Activated naive CD4-positive, alpha-beta T cell treated with anti-CD3 and anti-CD28 coated beads for 36 hours (primary cell): ENCODE results near the gene MTR. TPM values are rescaled to one million over a fixed set of nuclear protein-coding genes. Genes with fewer than 3 reads are reported as not detected.

Experiments used
- CTCF ChIA-PET: fragments of 350-600 bp; sonication (Branson Sonifier 250); formaldehyde crosslinking; loops from one replicate; lab custom pipeline; 2021; ENCODE audit warnings: antibody characterized with exemption; lab: Charles Lee
- DNase-seq: peaks from one replicate; pipeline ENCODE4 v3.0.0-alpha.2; 2020
- H3K27ac Mint-ChIP-seq: one replicate; pipeline ENCODE4 v1.8.0; 2021; ENCODE audit warnings: mild to moderate bottlenecking, mixed read lengths
- H3K27me3 Mint-ChIP-seq: one replicate; pipeline ENCODE4 v1.8.0; 2021; ENCODE audit warnings: low read depth, mixed read lengths
- H3K36me3 Mint-ChIP-seq: one replicate; pipeline ENCODE4 v1.8.0; 2021; ENCODE audit warnings: low read depth, mixed read lengths
- H3K4me1 Mint-ChIP-seq: one replicate; pipeline ENCODE4 v1.8.0; 2021; ENCODE audit warnings: low read depth, mixed read lengths
- H3K4me3 Mint-ChIP-seq: one replicate; pipeline ENCODE4 v1.8.0; 2021; ENCODE audit warnings: mild to moderate bottlenecking, moderate library complexity, mixed read lengths
- H3K9me3 Mint-ChIP-seq: one replicate; pipeline ENCODE4 v1.8.0; 2021; ENCODE audit warnings: mixed read lengths
- intact Hi-C: fragments of 100-400 bp; cut with micrococcal nuclease; formaldehyde crosslinking; loops from one replicate; pipeline ENCODE4 v1.15.1; 2023
- total RNA-seq, 2 experiments: library from RNA; stranded (reverse); gene quantifications; one replicate each; pipeline ENCODE4 v1.2.3, GENCODE V29; 2021

Gene MTR
- total RNA-seq, 2 experiments from 2014 or later, result 55.3 to 57.6 TPM

DNA sequence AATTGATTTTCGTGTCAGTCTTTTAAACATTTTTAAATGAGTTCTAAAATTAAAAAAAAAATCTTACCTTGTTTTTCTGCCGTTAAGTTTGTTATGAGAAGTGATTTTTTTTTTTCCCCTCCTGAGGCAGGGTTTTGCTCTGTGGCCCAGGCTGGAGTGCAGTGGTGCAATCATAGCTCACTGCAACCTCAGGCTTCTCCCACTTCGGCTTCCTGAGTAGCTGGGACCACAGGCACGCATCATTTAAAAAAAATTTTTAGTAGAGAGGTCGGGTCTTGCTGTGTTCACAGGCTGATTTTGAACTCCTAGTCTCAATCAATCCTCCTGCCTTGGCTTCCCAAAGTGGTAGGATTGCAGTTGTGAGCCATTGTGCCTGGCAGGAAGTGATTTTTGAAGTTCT is 41.1 kb downstream of the MTR start:
- Mint-ChIP-seq H3K9me3 (no peaks in the 10 kb centered on the region), H3K27ac (no peak overlapping the region), H3K27me3 (no peaks in the 10 kb centered on the region), H3K4me1 (peaks cover 5% of the 10 kb centered on the region), H3K36me3 (peaks cover 44% of the 10 kb centered on the region), H3K4me3 (no peak overlapping the region)
- no peak for DNase-seq
- CTCF ChIA-PET, result no interaction called here
- intact Hi-C loops, result no loop called here

DNA sequence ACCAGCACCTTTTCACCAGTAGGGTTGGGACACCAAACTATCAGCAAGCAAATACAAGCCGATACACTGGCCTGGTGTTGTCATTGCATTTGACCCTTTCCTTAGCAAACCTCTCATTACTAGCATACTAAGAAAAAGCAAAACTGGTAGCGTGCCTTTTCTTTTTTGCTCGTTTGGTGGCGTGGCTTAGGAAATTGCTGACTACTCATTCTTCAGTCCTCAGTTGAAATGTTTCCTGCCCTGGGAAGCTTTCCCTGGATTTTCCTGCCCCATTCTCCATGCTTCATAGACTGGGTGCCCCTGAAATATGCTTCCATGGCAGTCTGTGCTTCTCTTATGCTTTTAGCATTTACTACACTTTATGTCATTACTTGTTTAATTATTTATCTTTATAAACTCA is 42.0 kb downstream of the MTR start:
- intact Hi-C loops, result no loop called here
- no peak for DNase-seq
- peaks cover 49% of the 10 kb centered on the region for H3K36me3 Mint-ChIP-seq
- H3K9me3 Mint-ChIP-seq, result no peaks in the 10 kb centered on the region
- H3K4me3 Mint-ChIP-seq, result no peak overlapping the region
- H3K27ac Mint-ChIP-seq, result no peak overlapping the region
- H3K4me1 Mint-ChIP-seq, result peaks cover 5% of the 10 kb centered on the region
- no peaks in the 10 kb centered on the region for H3K27me3 Mint-ChIP-seq
- CTCF ChIA-PET, result interaction anchor here (0.6 kb wide), 1 partner anchor 99 kb away, joined by 3 read pairs; no protein-coding TSS in a partner anchor

DNA sequence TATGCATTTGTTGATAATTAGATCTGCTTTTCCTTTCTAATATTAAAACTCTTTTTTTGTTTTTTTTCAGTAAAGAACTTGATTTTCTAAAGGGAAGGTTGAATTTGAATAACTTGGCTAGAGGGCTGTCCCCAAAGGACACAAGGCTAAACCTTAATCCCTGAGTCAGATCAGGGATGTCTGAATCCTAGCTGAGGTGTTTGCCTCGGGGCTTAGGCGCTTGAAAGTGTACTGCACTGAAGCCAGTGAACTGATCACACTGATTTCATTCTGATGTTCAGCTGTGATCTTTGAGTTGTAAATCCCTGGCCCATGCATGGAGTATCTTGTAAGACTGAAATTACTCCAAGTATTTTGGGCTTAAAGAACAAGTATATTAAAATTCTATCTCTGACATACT is 42.8 kb downstream of the MTR start:
- intact Hi-C loops, result no loop called here

DNA sequence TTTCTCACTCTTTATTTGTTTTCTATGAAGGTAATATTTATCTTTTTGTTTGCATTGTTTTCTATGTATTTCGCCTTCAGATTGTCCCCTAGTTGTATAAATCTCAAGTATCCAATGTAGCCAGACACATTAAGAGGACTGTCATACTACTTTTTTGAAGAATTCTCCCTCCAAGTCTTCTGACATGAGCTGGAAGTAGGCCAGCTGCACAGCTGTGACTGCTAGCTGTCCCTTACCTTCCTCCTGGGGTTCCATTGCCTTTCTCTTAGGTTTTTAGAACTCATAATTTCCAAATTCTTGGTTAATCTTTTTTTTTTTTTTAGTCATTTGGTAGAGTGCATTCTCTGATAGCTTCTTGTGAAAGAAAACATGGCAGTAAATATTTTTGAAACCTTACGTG is 46.2 kb downstream of the MTR start:
- intact Hi-C loops, result no loop called here
- no peak overlapping the region for H3K27ac Mint-ChIP-seq
- CTCF ChIA-PET, result no interaction called here
- no peak for DNase-seq
- peaks cover 29% of the 10 kb centered on the region for H3K36me3 Mint-ChIP-seq
- H3K9me3 Mint-ChIP-seq, result no peaks in the 10 kb centered on the region
- H3K4me1 Mint-ChIP-seq, result no peaks in the 10 kb centered on the region
- no peak overlapping the region for H3K4me3 Mint-ChIP-seq
- H3K27me3 Mint-ChIP-seq, result no peaks in the 10 kb centered on the region

More for the DNA sequence above, 42.8 kb downstream of the MTR start:
- Mint-ChIP-seq H3K9me3 (no peaks in the 10 kb centered on the region), H3K27ac (no peak overlapping the region), H3K4me3 (no peak overlapping the region), H3K4me1 (peaks cover 3% of the 10 kb centered on the region), H3K36me3 (peaks cover 47% of the 10 kb centered on the region), H3K27me3 (no peaks in the 10 kb centered on the region)
- CTCF ChIA-PET, result no interaction called here
- DNase-seq, result no peak

DNA sequence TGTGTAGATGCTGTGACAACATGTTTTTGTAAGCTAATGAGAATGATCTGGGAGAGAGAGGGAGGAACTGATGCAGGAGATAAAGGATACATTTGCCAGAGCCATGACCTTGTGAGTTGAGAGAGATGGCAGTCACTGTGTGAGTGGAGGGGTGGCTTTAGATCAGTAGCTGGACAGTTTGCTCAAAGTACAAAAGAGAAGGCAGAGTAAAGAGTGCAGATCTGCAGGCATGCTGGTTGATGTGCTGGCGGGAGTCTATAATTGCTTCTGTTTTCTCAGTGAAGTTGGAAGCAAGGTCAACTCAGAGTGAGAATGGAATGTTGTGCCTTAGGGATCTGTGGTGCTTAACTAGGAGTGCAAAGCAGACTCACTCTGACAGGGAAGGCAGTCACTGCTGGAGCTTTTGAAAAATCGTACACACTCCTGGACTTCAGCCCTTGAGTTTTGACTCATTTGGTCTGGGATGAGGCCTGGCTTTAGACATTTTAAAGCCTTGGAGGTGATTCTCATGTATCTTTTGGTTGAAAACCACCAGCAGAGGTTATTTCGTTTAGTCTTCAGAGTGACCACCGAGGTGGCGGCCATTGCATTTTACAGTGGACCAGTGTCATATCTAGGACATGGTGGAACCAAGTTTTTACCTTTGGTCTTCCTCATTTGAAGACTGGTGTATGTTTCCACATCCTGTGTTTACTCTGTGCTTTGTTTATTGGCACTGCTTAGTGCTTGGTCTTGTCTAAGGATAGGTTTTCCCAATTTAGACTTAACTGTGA is 49.6 kb downstream of the MTR start:
- intact Hi-C loops, result no loop called here
- H3K4me1 Mint-ChIP-seq, result peaks cover 2% of the 10 kb centered on the region
- no peaks in the 10 kb centered on the region for H3K27me3 Mint-ChIP-seq
- H3K9me3 Mint-ChIP-seq, result no peaks in the 10 kb centered on the region
- DNase-seq, result no peak
- no peak overlapping the region for H3K27ac Mint-ChIP-seq
- no peak overlapping the region for H3K4me3 Mint-ChIP-seq
- peaks cover 31% of the 10 kb centered on the region for H3K36me3 Mint-ChIP-seq
- CTCF ChIA-PET, result interaction anchor here (1.4 kb wide), 1 partner anchor 25 kb away, joined by 5 read pairs; no protein-coding TSS in a partner anchor

DNA sequence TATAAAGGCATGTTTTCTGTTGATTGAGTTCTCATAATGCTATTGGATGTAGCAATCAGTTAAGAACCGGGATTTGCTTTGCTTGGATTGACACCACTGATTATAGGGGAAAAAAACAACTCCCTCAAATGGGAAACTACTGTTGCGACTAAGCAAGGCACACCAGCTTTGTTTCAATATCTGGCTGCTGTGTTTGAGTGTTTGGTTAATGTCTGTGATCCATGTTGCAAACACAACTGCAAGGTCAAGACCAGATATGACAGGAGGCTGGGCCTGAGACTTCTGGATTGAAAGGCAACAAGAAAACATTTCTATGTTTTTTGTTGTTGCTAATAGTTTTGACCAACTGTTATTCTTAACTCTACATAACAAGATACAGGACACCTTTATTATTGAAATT is 50.7 kb downstream of the MTR start:
- peaks cover 2% of the 10 kb centered on the region for H3K4me1 Mint-ChIP-seq
- intact Hi-C loops, result no loop called here
- no peak overlapping the region for H3K4me3 Mint-ChIP-seq
- no peaks in the 10 kb centered on the region for H3K27me3 Mint-ChIP-seq
- H3K27ac Mint-ChIP-seq, result no peak overlapping the region
- no peaks in the 10 kb centered on the region for H3K9me3 Mint-ChIP-seq
- CTCF ChIA-PET, result no interaction called here
- no peak for DNase-seq
- peaks cover 25% of the 10 kb centered on the region for H3K36me3 Mint-ChIP-seq

DNA sequence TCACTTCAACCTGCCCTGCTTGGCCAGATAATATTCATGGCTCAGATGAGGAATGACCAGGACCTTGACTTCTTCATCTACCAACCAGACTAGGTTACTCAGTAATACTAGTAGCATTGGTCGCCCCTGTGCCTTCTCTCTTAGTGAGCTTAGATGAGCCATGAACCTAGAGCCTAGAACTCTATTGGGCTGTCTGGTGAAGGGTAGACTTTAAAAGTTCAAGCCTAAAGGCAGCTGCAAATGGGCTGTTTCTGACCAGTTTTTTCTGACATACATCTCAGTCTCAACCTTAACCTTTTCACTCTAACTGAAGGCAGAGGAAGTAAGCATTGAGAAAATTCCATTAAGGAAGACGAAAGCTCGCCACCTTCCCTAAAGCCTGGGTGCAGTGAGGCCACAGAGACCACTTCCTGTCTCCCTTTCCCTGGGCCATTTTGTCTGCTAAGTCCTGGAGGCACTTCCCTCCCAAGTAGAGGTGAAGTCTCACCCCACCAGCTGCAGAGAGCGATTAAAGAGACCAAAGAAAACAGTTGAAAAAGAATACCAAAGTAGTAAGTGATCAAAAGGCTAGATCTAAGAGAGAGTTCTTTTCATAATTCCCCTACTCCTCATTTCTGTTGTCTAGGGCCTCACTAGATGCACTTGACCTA is 53.3 kb downstream of the MTR start:
- Mint-ChIP-seq H3K9me3 (no peaks in the 10 kb centered on the region), H3K4me1 (peaks cover 2% of the 10 kb centered on the region), H3K27me3 (no peaks in the 10 kb centered on the region), H3K27ac (no peak overlapping the region), H3K36me3 (peaks cover 25% of the 10 kb centered on the region), H3K4me3 (no peak overlapping the region)
- DNase-seq, result no peak
- intact Hi-C loops, result no loop called here
- CTCF ChIA-PET, result interaction anchor here (0.8 kb wide), 1 partner anchor 89 kb away, joined by 3 read pairs; no protein-coding TSS in a partner anchor

DNA sequence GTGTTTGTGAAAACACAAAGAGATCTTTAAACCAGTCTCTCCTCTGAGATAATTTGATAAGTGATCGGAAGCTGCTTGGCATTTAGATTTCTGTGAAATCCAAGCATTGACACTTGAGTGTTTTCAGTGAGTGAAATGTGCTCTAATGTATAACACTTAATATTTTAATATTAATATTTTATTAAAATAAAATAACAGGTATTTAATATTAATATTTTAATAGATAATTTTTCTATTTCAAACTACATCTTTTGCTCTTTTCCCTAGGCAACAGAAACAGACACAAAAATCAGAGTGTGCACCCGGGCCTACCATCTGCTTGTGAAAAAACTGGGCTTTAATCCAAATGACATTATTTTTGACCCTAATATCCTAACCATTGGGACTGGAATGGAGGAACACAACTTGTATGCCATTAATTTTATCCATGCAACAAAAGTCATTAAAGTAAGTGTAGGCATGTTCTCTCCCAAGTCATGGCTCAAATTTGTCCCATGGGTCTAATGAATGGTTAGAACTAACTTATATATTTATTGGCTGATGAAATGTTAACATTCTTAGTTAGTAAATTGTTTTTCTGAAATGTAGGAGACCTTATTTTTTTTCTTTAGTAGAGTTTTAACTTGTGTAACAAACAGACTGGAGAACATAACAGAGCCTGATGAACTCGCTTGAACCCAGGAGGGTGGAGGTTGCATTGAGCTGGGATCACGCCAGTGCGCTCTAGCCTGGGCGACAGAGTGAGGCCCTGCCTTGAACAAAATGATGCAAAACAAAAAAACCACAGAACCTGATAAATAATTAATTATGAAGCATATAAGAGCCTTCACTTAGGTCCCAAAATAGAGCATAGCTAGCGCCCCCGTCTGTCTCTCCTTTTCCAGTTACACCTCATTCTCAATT is 55.2 kb downstream of the MTR start:
- H3K27me3 Mint-ChIP-seq, result no peaks in the 10 kb centered on the region
- DNase-seq, result no peak
- H3K36me3 Mint-ChIP-seq, result peaks cover 37% of the 10 kb centered on the region
- no peak overlapping the region for H3K27ac Mint-ChIP-seq
- intact Hi-C loops, result no loop called here
- H3K9me3 Mint-ChIP-seq, result no peaks in the 10 kb centered on the region
- no peak overlapping the region for H3K4me3 Mint-ChIP-seq
- CTCF ChIA-PET, result interaction anchor here (0.8 kb wide), 1 partner anchor 25 kb away, joined by 3 read pairs; no protein-coding TSS in a partner anchor
- H3K4me1 Mint-ChIP-seq, result peaks cover 2% of the 10 kb centered on the region

DNA sequence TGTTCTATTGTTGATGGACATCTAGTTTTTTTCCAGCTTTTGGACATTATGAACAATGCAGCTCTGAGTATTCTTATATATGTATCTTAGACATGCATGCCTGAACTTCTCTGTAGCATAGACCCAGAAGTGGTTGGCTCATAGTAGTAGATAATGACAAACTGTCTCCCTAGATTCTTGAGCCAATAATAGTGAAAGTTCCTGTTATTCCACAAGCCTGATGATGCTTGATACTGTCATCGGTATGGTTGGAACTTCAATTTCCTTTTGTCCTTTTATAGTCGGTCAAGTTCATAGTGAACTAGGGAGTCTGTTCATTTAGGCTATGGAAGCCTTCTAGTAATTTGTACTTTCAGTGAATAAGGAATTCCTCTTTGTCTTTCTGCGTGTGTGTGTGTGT is 56.8 kb downstream of the MTR start:
- DNase-seq, result no peak
- Mint-ChIP-seq H3K36me3 (peaks cover 48% of the 10 kb centered on the region), H3K27me3 (no peaks in the 10 kb centered on the region), H3K9me3 (no peaks in the 10 kb centered on the region), H3K27ac (no peak overlapping the region), H3K4me3 (no peak overlapping the region), H3K4me1 (peaks cover 2% of the 10 kb centered on the region)
- CTCF ChIA-PET, result interaction anchor here (0.6 to 1.2 kb wide), 4 partner anchors 16 to 93 kb away, joined by 3 to 4 read pairs (median 3); no protein-coding TSS in a partner anchor
- intact Hi-C loops, result no loop called here

DNA sequence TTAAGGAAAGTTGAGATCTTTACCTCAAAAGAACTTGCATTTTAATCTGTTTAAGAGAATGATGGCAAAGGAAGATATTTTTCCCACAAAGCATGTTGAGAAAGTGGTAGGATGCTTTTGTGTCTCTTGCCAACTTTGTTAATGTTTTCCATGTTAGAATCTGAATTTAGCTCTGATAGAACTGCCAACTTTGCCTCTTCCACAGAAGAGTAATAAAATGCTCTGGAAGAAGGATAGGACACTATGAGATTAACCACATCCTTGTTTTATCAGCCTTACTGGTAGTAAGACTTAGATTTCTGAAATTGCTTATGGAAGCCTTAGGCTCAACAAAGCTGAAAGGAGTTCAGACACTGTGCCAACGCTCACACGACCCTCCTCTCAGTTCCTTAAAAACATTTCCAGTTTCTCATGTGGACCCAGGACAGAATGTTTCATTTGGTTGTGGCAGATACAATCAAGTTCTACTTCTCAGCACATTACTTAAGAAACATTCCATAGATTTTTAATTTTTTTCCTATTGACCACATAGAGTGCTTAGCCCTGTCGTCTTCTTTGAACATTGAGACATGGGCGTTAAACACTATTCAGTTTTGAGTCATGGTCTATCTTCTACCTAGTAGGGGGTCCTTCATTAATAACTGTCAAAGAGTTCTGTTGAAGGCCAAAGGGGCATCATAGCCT is 59.0 kb downstream of the MTR start:
- DNase-seq, result no peak
- H3K4me1 Mint-ChIP-seq, result peaks cover 6% of the 10 kb centered on the region
- H3K36me3 Mint-ChIP-seq, result peaks cover 61% of the 10 kb centered on the region
- intact Hi-C loops, result no loop called here
- no peak overlapping the region for H3K27ac Mint-ChIP-seq
- CTCF ChIA-PET, result interaction anchor here (1.3 kb wide), 1 partner anchor 13 kb away, joined by 5 read pairs; no protein-coding TSS in a partner anchor
- peaks cover 2% of the 10 kb centered on the region for H3K9me3 Mint-ChIP-seq
- H3K27me3 Mint-ChIP-seq, result no peaks in the 10 kb centered on the region
- no peak overlapping the region for H3K4me3 Mint-ChIP-seq

DNA sequence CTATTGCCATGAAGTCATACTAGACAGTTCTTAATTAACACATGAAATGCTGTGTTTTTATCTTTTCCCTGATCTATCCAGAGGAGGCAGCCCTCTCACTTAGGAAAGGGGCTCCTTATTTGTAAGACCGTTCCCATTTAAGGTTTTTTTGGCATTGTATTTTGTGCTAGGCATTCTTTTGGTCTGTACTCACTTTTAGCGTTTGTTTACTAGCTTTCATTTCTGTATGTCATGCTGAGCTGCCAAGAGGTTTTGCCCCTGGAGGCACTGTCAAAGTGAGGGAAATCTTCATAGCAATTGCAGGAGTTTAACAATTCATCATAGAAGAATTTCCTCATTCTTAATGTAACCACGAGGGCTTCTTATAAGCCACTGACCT is 59.5 kb downstream of the MTR start:
- peaks cover 61% of the 10 kb centered on the region for H3K36me3 Mint-ChIP-seq

More for the DNA sequence above, 59.5 kb downstream of the MTR start:
- no peaks in the 10 kb centered on the region for H3K27me3 Mint-ChIP-seq
- no peak for DNase-seq
- CTCF ChIA-PET, result no interaction called here
- peaks cover 8% of the 10 kb centered on the region for H3K4me1 Mint-ChIP-seq
- peaks cover 2% of the 10 kb centered on the region for H3K9me3 Mint-ChIP-seq
- intact Hi-C loops, result no loop called here
- H3K27ac Mint-ChIP-seq, result no peak overlapping the region
- no peak overlapping the region for H3K4me3 Mint-ChIP-seq
